Activated CD4-positive, alpha-beta T cell treated with anti-CD3 and anti-CD28 coated beads for 4 hours (primary cell): Measurements from ENCODE around the gene PGRMC1.
"Not testable (repeated sequence)": the region's sequence is repeated elsewhere in the genome, so short reads cannot be mapped to it uniquely, and the experiment has no call there.

ENCODE experiments used
- DNase-seq, 2 donors: peaks; one replicate each; pipeline ENCODE4 v3.0.0-alpha.2; 2020

Gene PGRMC1

DNA sequence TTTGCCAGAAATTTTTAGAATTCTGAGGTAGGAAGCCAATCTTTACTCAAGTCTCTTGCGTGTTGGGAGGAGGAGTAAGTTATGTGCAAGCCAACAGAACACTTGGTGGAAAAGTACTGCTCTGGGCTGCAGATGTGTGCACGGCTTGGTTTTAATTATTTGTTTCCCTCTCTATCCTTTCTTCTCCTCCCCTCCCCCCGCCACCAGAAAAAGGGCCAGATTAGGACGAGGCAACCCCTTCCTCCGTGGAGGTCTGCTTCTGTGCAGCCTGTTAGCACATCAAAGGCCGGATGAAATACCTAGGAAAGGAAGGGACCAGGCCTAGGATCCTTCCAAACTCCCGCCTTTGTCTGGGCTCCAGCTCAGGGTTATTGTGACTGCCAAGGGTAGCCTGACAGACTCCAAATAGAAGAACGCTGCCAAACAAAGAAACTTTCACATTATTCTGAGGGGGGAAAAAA is 1.0 kb upstream of the PGRMC1 start:
- no peak for DNase-seq

DNA sequence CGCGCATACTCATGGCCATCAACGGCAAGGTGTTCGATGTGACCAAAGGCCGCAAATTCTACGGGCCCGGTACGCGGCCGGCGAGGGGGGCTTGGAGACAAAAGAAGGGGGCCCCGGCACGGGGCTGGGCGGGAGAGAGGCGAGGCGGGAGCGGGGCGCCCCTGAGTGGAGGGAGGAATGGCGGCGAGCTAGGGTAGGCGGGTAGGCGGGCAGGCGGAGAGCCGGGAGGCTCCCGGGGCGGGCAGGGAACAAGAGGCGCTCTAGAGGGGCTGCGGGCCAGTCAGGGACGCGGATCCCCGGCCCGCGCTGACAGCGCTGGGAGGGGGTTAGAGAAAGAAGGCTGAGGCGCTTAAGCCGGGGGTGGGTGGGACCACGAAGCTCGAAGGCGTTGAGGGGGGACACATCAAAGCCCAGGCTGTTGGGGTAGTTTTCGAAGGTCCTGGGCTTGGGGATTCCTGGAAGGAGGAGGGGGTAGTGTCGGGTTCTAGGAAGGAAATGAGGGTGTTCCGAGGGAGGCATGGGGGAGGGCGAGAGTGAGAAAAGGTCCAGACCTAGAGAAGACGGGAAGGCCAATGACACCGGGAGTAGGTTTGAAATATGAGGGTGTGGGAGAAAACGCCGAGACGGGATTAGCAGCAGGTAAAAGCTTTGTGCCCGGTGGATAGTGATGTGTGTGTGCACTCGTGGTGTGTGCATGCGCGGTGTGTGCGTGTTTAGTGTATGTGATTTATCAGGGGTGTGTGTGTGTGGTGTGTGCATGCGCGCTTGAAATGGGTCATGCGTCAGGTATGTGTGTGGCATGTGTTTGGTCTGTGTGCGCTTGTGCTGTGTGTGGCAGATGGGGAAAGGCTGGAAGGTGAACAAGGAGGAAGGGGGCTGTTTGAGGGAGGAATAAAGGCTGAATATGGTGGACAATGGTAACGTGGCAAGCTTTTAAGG is 807 bp downstream of the PGRMC1 start:
- peak; percentile 6 to 20 for DNase-seq

DNA sequence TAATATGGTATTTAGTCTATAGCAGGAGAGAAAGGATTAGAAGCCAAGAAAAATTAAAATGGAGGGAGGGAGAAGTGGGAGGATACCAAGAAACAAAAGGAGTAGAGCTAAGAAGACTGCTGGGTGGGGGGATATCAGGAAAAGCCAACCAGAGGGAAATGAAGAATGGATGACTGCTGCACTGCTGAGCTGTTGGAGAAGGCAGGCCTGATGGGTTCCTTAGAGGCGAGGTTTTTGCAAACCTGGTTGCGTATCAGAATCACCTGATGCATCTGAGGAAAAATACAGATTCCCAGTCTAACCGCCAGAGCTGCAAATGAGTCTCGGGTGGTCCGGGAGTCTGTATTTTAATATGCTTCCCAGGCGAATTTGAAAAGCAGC is 1.5 kb downstream of the PGRMC1 start:
- no peak for DNase-seq

DNA sequence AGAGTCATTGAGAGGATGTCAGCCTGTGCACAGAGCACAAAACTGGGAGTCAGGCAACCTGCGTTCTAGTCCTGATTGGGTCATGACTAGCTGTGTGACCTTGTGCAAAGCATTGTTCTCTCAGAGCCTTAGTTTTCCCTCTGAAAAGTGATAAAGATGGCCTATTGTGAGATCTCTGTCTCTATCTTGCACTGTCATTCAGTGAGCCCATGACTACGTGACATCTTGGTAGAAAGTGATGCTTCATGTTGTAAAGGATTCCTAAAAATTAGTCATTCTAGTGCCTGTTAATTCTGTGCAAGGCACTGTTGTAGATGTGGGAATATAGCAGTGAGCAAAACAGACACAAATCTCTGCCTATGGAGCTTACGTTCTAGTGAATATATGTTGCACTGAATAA is 2.5 kb downstream of the PGRMC1 start:
- no peak for DNase-seq

DNA sequence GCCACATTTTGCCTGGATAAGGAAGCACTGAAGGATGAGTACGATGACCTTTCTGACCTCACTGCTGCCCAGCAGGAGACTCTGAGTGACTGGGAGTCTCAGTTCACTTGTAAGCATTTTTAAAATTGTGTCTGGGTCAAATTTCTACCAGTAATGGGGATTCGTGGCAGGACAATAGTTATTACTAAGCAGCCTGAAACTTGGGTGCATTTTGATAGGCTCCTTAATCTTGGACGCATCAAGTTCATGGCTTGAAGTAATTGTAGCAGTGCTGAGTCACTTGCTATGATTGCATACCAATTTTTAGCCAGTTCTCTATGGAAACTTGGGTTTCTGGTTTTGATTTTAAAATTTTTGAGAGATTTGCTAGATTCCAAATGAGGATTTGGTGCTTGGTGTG is 4.3 kb downstream of the PGRMC1 start:
- DNase-seq = no peak

DNA sequence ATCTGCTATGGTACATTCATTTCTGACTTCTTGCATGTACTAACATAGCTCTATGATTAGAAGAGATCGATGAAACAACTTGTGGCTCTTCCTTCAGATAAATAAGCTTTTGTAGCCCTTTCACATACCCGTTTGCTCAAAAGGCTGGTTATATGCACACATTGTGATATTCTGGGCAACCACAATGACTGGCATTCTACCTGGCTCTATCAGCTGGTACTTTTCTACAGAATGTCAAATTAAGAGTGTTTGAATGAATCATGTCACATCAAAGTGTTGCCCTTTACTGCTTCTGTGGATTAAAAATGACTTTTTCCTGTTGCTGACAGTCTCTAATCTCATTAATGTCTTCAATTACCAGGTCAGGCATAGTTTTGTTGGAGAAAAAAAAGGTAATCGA is 11.6 kb downstream of the PGRMC1 start:
- DNase-seq = no peak

DNA sequence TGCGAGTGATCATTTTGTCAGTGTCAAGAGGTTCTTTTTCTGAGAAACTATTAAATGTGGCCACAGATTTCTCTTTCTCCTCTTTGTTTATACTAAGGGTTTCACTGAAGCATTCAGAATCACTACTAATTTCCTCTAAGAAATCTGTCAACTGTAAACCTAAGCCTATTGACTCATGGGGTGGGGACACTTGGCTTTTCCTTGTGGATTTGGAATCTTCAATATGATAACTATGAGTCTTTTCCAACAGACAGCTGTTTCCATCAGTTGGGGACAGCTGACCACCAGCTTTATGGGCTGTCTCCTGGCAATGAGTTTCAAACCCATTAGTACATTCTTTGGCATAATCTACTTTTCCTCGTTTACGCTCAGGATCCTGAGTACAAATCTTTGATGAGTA is 13.8 kb downstream of the PGRMC1 start:
- DNase-seq = no peak

DNA sequence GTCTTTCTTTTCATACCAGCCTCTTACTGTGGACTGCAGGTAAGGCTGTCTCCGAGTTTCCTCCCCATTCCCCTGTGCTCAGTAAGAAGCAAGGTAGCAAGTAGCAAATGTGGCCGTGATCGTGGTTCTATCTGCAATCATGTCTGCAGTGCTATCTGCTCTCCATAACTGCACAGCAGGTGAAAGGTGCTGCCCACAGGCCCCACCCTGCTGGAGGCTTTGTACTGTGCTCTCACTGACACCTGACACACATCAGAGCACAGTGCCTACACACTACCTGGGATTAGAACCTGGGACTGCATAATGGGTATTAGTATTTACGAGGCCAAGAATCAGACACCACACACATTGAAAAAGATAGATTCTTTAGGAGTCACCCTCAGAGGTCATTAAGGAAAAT is 15.3 kb downstream of the PGRMC1 start:
- DNase-seq = no peak

DNA sequence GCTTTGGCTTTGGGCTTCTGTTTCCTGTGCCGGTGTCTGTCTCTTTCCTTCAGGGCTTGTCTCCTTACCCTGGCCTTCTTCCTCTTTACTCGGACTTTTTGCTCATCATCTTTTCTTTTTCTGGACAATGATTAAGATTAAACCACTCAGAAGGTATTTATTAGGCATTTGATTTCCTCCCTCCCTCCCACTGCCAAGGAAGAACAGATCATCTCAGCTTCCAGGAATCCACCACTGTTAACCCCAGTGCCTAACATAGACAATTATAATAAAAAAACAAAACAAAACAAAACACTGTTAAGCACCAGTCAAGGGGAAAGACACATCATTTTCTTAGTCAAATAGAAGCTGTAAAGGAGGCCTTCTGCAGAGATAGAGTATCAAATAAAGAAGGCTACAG is 16.6 kb downstream of the PGRMC1 start:
- no peak for DNase-seq

DNA sequence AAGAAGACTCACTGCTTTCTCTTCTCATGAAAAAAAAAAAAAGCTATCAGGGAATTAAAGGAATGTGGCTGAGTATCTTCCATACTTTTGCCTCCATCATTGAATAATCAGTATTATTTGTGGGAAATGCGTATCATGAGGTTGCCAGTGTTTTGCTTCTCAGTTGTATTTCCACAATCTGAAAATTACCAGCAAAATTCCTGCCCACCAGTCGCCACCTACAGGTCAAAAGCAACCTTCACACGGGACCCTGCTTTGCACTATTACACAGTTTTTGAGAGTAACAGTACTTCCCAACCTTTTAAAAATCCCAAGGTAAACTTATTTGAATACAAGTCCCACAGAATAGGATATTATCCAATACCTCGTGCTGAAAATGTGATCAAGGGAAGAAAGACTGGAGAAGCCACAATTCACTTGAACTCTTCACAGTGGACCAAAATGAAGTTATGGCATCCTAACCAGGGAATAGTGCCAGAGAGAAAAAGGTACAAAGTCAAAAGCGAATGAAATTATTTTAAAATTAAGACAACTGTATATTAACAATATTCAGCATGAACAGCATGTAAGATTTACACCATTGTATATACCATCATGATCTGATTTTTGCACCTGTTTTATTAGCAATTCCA is 30.4 kb downstream of the PGRMC1 start:
- peak; percentile 9 to 18 for DNase-seq

DNA sequence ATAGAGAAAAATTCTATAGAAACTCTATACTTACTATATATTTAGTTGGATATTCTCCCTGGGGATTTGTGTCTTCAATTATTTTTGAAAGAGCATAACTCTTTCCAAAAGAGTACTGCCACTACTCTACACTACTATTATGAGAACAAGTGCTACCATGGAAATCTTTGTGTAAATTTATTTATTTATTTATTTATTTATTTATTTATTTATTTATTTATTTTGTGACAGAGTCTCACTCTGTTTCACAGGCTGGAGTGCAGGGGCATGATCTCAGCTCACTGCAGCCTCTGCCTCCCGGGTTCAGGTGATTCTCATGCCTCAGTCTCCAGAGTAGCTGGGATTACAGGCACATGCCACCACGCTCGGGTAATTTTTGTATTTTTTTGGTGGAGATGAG is 31.0 kb downstream of the PGRMC1 start:
- DNase-seq = not testable (repeated sequence)

DNA sequence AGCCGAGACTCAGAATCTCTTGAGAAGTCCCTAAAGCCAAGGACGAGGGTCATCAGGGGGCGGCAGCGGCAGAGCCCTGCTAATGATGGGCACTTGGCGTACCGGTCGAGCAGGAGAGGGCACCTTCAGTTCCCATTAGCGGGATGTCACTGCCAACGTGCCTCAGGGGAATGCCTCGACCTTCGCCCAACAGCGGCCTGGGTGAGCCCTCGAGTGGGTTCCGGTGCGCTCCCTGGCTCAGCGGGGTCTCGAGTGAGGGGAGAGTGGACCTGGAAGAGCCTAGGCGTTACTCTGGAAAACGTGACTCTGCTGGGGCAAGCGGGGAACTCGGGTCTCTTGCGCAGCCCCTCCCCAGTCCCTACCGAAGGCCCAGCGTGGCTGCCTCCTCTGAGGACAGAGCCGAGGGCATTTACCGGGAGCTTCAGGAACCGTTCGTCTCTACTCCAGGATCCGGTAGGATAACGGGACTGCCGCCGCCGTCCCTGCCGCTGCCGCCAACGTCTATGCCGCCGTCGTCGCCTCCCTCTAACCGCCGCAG is 36.9 kb downstream of the PGRMC1 start:
- DNase-seq = peak in 1 of 2 donors; percentile 1

DNA sequence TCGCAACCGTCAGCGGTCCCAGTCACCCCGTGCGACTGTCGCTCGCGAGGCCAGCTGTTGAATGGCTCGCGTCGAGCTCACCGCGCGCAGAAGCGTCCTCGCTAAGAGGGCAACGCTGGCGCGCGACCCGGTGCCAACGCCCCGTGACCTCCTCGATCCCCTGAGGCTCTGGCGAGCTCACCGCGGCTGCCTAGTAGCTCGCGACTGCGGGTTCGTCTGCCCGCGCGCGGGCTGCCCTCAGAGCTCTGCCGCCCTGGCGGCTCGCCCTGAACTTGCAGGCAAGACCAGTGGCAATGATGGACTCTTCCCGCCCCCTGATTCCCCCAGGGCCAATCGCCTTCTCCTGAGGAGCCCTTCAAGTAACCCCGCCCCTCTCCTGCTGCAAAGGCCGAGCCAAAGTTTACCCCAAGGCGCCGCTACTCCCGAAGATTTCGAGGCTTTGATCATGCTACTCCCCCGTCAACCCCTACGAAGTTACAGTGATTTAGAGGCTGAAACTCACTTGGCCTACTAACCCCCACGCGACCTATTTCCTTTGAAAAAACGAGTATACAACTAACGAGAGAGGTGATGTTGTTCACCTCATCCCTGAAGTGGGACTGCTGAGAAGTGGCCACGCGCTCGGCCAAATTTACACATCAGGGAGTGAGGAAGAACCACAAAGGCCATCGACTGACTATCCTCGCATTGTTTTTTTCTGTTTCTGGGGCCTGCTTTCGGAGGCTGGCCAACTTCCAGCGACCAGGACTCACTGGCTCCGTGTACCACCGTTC is 37.5 kb downstream of the PGRMC1 start:
- peak; percentile 34 to 38 for DNase-seq

DNA sequence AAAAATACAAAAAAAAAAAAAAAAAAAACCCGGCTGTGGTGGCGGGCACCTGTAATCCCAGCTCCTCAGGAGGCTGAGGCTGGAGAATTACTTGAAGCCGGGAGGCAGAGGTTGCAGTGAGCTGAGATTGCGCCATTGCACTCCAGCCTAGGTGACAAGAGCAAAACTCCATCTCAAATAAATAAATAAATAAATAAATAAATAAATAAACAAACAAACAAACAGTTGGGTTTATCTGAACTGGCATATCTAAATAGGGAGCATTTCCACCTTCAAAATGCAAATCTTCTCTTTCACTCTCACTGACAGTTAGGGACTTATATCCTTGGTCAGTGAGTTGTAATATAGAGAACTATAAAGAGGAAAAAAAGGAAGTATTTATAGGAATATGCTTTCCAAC is 46.3 kb downstream of the PGRMC1 start:
- DNase-seq = not testable (repeated sequence)

DNA sequence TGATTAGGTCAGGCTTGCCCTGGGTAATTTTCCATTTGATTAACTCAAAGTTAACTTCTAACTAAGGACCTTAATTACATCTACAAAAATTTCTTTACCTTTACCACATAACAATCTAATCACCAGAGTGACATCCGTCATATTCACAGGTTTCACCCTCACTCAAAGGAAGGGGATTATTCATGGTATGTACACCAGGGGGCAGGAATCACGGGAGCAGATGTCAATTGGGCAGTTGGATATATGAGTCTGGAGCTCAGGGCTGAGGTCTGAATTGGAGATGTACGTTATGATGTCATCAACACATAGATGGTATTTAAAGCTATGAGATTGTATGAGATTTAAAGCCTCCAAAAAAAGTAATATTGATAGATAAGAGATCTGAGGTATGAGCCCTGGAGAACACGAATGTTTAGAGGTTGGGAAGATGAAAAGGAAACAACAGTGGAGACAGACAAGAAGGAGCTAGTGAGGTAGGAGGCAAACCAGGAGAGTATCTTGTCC is 52.9 kb downstream of the PGRMC1 start:
- DNase-seq = no peak

DNA sequence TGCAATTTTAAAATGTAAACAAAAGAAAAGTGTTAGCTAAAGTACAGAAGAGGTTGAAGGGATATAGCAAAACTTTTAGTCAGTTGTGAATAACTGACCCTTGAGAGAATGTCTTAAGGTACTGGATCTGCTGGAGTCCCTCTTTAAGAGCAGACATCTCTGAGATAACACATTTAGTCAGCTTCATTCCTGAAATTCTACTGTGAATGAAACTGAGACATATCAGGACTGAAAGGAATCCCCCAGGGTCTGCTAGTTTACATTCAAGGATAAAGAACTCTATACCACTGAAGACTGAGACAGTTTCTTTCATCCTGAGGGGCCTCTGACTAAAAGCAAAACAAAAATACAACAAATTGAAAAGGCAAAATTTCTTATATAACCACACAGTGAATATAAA is 54.4 kb downstream of the PGRMC1 start:
- no peak for DNase-seq

DNA sequence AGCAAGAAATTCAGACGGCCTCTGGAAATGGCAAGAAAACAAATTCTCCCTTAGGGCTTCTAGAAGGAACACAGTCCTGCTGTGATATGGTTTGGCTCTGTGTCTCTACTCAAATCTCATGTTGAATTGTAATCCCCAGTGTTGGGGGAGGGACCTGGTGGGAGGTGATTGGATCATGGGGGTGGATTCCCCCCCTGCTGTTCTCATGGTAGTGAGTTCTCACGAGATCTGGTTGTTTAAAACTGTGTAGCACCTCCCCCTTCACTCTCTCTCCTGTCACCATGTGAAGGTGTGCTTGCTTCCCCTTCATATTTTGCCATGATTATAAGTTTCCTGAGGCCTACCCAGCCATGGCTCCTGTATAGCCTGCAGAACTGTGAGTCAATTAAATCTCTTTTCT is 55.2 kb downstream of the PGRMC1 start:
- DNase-seq = not testable (repeated sequence)

DNA sequence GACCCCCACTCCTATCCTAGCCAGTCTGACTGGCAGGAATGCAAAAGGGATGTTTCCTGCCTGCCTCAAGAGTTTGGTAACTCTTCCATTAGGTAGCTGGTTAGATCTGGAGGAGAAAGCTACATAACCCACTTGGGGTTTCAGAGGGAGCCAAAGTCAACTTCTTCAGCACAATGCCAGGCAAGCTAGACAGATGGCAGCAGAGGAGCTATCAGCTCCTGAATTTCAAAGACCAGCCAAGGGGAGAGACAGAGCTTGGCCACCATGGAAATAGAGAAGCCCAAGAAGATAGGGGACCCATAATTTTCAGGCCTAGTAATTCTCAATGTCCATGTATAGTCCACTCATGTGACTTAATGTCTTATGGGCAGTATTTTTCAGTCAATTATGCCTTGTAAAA is 56.4 kb downstream of the PGRMC1 start:
- no peak for DNase-seq
